ENCODE measurements around the gene NLGN1. TPM values are rescaled to one million over a fixed set of nuclear protein-coding genes. Genes with fewer than 3 reads are reported as not detected.

Gene NLGN1
- total RNA-seq, 1 experiment from 2014 or later = 5.2 TPM

DNA sequence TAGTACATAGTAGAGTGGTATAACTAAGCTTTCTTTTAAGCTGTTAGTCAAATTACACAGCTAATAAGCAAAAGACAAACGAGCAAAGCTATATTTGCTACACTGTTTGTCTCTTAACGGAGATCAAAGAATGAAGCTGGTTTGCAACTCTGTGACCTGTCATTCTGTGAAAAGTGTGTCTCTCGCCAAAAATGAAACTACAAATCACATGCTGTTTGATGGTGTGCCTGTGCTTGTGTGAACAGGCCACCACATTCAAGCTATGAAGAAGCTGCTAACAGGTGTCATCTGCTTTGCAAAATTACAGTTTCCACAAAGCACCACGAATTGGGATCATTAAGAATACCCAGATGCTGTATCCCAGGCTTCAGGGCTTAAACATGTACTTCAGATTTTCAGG lies 793.8 kb downstream of the NLGN1 start:
- H3K9me3 ChIP-seq (ENCODE audit: control insufficient read depth, low read depth, low read length) = no peaks in the 10 kb centered on the region

More for the DNA sequence above, 793.8 kb downstream of the NLGN1 start:
- H4K91ac ChIP-seq (ENCODE audit: insufficient read length, low read depth, low read length) = no peak overlapping the region
- no peak overlapping the region for H3K18ac ChIP-seq (ENCODE audit: insufficient read length, low read depth, low read length)
- H3K4ac ChIP-seq (ENCODE audit: low read depth, low read length) = no peak overlapping the region
- H2BK20ac ChIP-seq (ENCODE audit: low read depth, low read length, poor library complexity, severe bottlenecking) = no peak overlapping the region
- H2BK5ac ChIP-seq (ENCODE audit: insufficient read length, low read length) = no peak overlapping the region
- no peak overlapping the region for H4K5ac ChIP-seq (ENCODE audit: insufficient read length, low read depth, low read length)
- H3K56ac ChIP-seq (ENCODE audit: insufficient read length, low read depth, low read length) = no peak overlapping the region
- DNase-seq = no peak
- H3K27ac ChIP-seq (ENCODE audit: insufficient read length, low read depth, low read length) = no peak overlapping the region
- no peaks in the 10 kb centered on the region for H3K23me2 ChIP-seq (ENCODE audit: insufficient read length, low read depth, low read length, poor library complexity, severe bottlenecking)
- no peak overlapping the region for H4K8ac ChIP-seq (replicated peaks; ENCODE audit: insufficient read length, low read depth, low read length)
- H3K27me3 ChIP-seq (ENCODE audit: insufficient read depth, low read length) = no peaks in the 10 kb centered on the region
- no peaks in the 10 kb centered on the region for H3K27me3 Mint-ChIP-seq (ENCODE audit: low read depth)
- peaks cover 5 to 10% of the 10 kb centered on the region in 2 experiments for H3K4me1 Mint-ChIP-seq
- no CpG with 5 or more reads among the region's 4 CpGs for WGBS (ENCODE audit: extremely low coverage, insufficient read length, low lambda C conversion rate)
- H2BK12ac ChIP-seq (ENCODE audit: insufficient read length, low read depth, low read length) = no peak overlapping the region
- H2BK120ac ChIP-seq (ENCODE audit: low read depth, low read length, poor library complexity, severe bottlenecking) = no peak overlapping the region
- no peaks in the 10 kb centered on the region for H3K79me2 ChIP-seq (ENCODE audit: insufficient read depth, low read length)
- H3K9me3 Mint-ChIP-seq = no peaks in the 10 kb centered on the region
- H3K4me3 Mint-ChIP-seq = no peak overlapping the region
- no peaks in the 10 kb centered on the region for H3K4me1 ChIP-seq (ENCODE audit: insufficient read depth, low read length)
- H3K14ac ChIP-seq (ENCODE audit: insufficient read depth, low read length) = no peak overlapping the region
- H3K36me3 Mint-ChIP-seq (ENCODE audit: insufficient read depth in 1 of 3, low read depth in 3 of 3) = no peaks in the 10 kb centered on the region
- no peak overlapping the region for H2AK5ac ChIP-seq (ENCODE audit: insufficient read length, low read length)
- no peak overlapping the region for H3K4me2 ChIP-seq (ENCODE audit: insufficient read depth, insufficient read length, low read length)
- no peak overlapping the region for H2AFZ ChIP-seq (ENCODE audit: low read length)
- TF ChIP-seq, protein P1, sequence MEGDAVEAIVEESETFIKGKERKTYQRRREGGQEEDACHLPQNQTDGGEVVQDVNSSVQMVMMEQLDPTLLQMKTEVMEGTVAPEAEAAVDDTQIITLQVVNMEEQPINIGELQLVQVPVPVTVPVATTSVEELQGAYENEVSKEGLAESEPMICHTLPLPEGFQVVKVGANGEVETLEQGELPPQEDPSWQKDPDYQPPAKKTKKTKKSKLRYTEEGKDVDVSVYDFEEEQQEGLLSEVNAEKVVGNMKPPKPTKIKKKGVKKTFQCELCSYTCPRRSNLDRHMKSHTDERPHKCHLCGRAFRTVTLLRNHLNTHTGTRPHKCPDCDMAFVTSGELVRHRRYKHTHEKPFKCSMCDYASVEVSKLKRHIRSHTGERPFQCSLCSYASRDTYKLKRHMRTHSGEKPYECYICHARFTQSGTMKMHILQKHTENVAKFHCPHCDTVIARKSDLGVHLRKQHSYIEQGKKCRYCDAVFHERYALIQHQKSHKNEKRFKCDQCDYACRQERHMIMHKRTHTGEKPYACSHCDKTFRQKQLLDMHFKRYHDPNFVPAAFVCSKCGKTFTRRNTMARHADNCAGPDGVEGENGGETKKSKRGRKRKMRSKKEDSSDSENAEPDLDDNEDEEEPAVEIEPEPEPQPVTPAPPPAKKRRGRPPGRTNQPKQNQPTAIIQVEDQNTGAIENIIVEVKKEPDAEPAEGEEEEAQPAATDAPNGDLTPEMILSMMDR (conservative IDR thresholded peaks at IDR 0.05) = no peak
- no peak overlapping the region for H3T11ph ChIP-seq (ENCODE audit: low read length)
- no peak overlapping the region for H3K9ac ChIP-seq (ENCODE audit: extremely low read depth, insufficient read length, low read length)
- no peak overlapping the region for H3K23ac ChIP-seq (ENCODE audit: insufficient read length, low read depth, low read length)
- no peaks in the 10 kb centered on the region for H3K79me1 ChIP-seq (ENCODE audit: insufficient read depth, low read depth, low read length, poor library complexity, severe bottlenecking)
- no peak overlapping the region for H3K27ac Mint-ChIP-seq
- no peaks in the 10 kb centered on the region for H4K20me1 ChIP-seq (ENCODE audit: control insufficient read depth, insufficient read depth, insufficient read length)
- no peak overlapping the region for H2BK15ac ChIP-seq (ENCODE audit: low read depth, low read length)

Data from H9 (cell line).